GM19467 (cell line): ENCODE measurements around the gene CREB3L2.

ENCODE experiments used
- ATAC-seq: cut with Tn5 transposase; IDR thresholded peaks from one replicate; pipeline ENCODE4 v1.9.1; 2021; ENCODE audit warnings: mild to moderate bottlenecking, moderate library complexity; ENCODE audit not compliant: unreplicated experiment

The CREB3L2 gene

GRCh38 chr7:137953665-137954470 lies 48.0 kb downstream of the CREB3L2 start:
- no peak for ATAC-seq

GRCh38 chr7:137953043-137953664 lies 48.7 kb downstream of the CREB3L2 start:
- no peak for ATAC-seq

DNA sequence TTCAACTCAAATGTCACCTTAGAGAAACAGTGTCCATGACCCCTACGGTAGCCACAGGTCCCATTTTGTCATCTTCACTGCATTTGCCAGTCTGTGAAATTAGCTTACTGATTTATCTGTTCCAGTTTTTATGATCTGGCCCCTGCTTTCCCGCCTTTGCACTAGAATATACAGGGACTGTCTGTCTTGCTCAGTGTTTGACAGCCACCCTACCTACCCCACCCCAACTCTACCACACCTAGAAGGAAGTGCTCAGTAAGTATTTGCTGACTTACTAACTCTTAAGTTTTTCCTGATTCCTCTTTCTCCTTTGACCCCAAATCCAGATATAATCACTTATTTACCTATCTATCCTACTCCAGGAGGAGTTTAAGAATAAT lies 49.5 kb downstream of the CREB3L2 start:
- ATAC-seq: no peak

GRCh38 chr7:137951700-137952425 lies 50.0 kb downstream of the CREB3L2 start:
- ATAC-seq: no peak

GRCh38 chr7:137950967-137951366 lies 50.9 kb downstream of the CREB3L2 start:
- no peak for ATAC-seq

- no peak for ATAC-seq
These were observed 51.6 kb downstream of the CREB3L2 start for GRCh38 chr7:137950263-137950621.

GRCh38 chr7:137949416-137950262 lies 52.2 kb downstream of the CREB3L2 start:
- no peak for ATAC-seq

GRCh38 chr7:137948845-137949330 lies 53.0 kb downstream of the CREB3L2 start:
- ATAC-seq: no peak

DNA sequence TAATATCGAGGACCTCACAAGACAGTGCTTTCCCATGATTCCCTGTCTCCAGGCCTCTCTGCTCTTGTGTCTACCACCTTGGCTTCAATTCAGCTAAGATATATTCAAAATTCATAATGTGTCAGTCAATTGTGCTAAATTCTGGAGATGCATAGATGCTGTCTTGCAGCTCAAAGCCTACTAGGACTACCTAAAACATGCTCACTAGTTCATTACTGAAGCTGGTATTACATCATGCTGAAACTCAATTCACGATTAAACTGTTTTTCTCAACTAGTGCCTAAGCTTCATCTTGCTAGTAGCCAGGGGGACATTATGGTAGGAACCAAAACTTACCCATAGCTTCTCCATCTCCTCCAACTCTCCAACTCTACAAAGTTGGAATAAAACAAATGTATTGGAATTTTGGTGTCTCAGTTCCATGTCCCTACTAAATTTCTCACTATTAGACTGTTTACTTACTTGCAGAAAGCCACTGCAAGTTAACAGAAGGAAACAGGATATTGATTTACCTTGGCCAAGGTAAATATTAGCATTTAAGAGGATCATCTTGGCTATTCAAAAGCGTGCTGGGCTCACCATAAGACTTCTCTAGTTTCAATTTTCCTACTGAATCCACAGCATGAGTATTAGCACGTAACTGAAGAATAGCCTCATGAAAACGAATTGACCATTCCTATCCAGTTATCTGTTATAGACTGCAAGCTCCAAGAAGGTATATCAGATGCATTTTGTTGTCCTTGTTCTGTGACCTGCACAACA lies 53.6 kb downstream of the CREB3L2 start:
- no peak for ATAC-seq

GRCh38 chr7:137947046-137947445 lies 54.8 kb downstream of the CREB3L2 start:
- no peak for ATAC-seq

DNA sequence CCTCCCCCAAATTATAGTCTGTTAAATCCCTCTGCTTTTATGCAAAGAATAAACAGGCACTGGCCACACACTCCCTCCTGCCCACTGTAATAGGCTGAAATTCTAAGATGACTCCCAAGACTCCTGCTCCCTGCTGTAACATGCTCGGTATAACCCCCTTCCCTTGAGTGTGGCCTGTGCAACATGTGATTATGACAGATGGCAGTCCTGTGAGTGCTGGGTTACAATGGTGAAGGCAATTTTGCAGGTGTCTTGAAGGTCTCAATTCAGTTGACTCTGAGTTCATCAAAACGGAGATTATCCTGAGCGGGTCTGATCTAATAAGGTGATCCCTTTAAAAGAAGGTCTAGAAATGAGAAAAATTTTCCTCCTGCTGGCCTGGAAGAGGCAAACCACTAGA lies 55.9 kb downstream of the CREB3L2 start:
- ATAC-seq: no peak

- ATAC-seq: no peak
These were observed 57.7 kb downstream of the CREB3L2 start for GRCh38 chr7:137944168-137944567.

DNA sequence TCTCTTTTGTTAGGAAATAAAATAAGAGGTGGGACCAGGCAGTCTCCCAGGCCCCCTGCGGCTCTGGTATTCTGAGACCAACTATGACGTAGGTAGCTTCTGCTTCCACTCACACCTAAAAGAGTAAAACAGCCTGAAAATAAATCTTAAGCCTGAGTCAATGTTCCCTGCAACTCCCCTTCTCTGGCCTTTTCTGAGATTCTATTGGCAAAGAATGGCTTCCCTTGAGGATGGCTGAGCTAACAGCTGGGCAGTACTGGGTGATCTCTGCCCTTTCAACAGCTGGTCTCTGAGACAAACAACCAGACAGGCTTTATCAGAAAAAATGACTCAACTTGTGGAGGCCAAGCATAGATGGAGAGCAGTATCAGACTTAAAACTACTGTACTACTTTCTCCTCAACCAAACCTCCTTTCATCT lies 58.7 kb downstream of the CREB3L2 start:
- no peak for ATAC-seq

- no peak for ATAC-seq
These were observed 59.3 kb downstream of the CREB3L2 start for GRCh38 chr7:137942484-137943115.

- ATAC-seq: no peak
These were observed 61.0 kb downstream of the CREB3L2 start for GRCh38 chr7:137940656-137941518.

DNA sequence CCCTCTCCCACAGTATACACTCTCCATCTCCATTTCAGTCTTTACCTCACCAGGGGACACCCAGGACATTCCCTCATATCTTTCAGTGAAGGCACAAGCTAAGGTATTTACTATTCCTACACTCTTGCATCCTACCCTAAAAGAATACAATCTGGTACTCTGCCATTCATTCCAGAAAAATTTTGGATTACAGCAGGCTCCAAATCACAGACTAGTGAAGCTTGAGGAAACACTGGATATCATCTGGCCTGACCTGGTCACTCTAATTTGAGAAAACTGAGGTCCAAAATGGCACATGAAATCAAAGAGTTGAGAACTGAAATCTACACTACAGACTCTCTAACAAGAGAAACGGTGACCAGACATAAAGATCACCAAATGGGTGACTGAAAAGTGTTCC lies 61.7 kb downstream of the CREB3L2 start:
- no peak for ATAC-seq

- ATAC-seq: no peak
These were observed 64.7 kb downstream of the CREB3L2 start for GRCh38 chr7:137937202-137937560.

GRCh38 chr7:137936509-137937201 lies 65.2 kb downstream of the CREB3L2 start:
- no peak for ATAC-seq
